ENCODE measurements around the gene FKBP1A. TPM values are rescaled to one million over a fixed set of nuclear protein-coding genes. Genes with fewer than 3 reads are reported as not detected.
A peak's percentile ranks its signal among the peaks of the same experiment; 100 is the strongest.

Gene FKBP1A
- total RNA-seq, 1 donor from 2014 or later, result 46.9 TPM

DNA sequence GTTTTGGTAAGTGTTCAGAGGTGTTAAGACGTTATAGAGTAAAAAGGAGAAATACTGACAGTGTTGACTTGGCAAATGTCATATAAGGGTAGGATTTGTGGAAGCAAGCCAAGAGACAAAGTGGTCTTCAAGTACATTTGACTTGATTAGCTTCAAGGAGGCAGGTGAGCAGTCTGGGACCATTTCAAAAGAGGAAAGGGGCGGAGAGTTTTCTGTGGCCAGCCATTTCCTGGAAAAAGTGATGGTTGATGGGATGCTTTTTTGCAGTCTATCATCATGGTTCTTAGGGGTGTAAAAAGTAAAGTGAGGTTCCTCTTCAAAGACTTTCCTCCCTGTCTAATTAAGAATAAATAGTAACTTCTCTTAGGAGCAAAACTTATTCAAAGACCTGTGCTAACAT lies 28.7 kb downstream of the FKBP1A start:
- FAIRE-seq (no peak), DNase-seq (ENCODE audit: low read depth) (no peak)
- peaks cover 6% of the 10 kb centered on the region for H3K36me3 ChIP-seq (ENCODE audit: control insufficient read depth, insufficient read depth, low read length)
- H3K27me3 ChIP-seq (ENCODE audit: control insufficient read depth, insufficient read depth, low read length), result no peaks in the 10 kb centered on the region
- TF ChIP-seq, protein P1, sequence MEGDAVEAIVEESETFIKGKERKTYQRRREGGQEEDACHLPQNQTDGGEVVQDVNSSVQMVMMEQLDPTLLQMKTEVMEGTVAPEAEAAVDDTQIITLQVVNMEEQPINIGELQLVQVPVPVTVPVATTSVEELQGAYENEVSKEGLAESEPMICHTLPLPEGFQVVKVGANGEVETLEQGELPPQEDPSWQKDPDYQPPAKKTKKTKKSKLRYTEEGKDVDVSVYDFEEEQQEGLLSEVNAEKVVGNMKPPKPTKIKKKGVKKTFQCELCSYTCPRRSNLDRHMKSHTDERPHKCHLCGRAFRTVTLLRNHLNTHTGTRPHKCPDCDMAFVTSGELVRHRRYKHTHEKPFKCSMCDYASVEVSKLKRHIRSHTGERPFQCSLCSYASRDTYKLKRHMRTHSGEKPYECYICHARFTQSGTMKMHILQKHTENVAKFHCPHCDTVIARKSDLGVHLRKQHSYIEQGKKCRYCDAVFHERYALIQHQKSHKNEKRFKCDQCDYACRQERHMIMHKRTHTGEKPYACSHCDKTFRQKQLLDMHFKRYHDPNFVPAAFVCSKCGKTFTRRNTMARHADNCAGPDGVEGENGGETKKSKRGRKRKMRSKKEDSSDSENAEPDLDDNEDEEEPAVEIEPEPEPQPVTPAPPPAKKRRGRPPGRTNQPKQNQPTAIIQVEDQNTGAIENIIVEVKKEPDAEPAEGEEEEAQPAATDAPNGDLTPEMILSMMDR (IDR thresholded peaks at IDR 0.05; ENCODE audit: insufficient read depth, low read length, severe bottlenecking), result no peak
- no peak overlapping the region for H3K4me3 ChIP-seq (ENCODE audit: low read depth, low read length)

DNA sequence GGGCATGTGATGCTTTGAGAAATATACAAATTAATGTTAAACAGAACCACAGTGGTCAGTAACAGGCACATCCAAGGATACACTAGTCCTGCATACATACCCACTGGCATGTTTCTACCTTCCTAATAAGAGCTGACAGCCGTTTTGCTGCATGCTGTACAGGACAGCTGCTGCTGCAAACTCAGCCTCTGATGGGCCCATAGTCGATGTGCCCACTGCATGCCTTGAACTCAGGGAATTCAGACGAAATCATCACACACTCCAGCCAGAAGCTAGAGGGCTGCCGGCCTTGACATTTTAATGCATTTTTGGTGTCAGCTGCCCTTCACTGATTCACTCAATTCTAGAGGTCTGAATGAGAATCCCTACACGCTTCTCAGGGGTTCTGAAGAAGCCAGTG lies 29.3 kb downstream of the FKBP1A start:
- H3K4me3 ChIP-seq (ENCODE audit: low read depth, low read length), result no peak overlapping the region
- TF ChIP-seq, protein P1 (IDR thresholded peaks at IDR 0.05; ENCODE audit: insufficient read depth, low read length, severe bottlenecking), result no peak
- peaks cover 6% of the 10 kb centered on the region for H3K36me3 ChIP-seq (ENCODE audit: control insufficient read depth, insufficient read depth, low read length)
- DNase-seq (ENCODE audit: low read depth) (no peak), FAIRE-seq (no peak)
- H3K27me3 ChIP-seq (ENCODE audit: control insufficient read depth, insufficient read depth, low read length), result no peaks in the 10 kb centered on the region

DNA sequence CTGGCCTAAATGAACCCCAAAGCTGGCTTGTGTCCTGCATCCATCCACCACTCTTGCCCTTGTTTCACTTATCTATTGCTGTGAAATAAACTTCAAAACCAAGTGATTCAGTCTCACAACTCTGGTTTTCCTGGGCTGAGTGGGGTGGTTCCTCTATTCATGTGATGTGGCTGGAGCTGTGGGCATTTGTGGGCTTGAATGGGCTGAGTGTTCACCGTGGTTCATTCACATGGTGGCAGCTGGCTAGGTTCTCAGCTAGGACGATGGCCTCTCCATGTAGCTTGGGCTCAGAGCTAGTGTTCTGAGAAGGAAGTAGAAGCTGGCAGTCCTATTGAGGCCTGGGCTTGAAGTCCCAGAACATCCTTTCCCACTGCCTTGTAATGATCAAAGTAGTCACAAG lies 30.4 kb downstream of the FKBP1A start:
- DNase-seq (ENCODE audit: low read depth) (no peak), FAIRE-seq (no peak)
- H3K4me3 ChIP-seq (ENCODE audit: low read depth, low read length), result no peak overlapping the region
- peaks cover 9% of the 10 kb centered on the region for H3K36me3 ChIP-seq (ENCODE audit: control insufficient read depth, insufficient read depth, low read length)
- TF ChIP-seq, protein P1 (IDR thresholded peaks at IDR 0.05; ENCODE audit: insufficient read depth, low read length, severe bottlenecking), result no peak
- H3K27me3 ChIP-seq (ENCODE audit: control insufficient read depth, insufficient read depth, low read length), result no peaks in the 10 kb centered on the region

DNA sequence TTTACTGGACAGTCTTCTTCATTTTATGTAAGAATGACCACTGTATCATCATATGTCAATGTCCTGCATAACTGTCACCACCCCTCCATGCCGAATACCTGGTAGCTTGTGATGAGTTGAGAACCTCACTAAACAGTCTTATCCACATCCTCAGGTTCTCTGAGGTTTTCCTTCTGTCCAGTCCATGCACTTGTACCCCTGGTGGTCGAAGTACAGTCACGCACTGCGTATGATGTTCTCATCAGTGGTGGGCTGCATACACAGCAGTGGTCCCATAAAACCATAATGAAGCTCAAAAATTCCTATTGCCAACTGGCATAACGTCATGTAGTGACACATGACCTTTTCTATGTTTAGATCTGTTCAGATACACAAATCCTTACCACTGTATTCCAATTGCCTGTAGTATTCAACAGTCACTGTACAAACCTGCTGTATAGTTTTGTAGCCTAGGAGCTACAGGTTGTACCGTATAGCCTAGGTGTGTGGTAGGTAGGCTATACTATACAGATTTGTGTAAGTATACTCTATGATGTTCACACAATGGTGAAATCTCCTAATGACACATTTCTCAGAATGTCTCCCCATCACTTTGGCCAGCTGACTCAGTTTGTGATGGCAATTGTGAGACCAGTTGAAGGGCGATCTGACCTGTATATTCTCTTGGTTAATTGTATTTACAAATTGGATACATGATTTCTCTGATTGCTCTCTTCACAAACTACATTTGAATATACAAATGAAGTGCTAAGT lies 32.6 kb downstream of the FKBP1A start:
- TF ChIP-seq, protein P1 (IDR thresholded peaks at IDR 0.05; ENCODE audit: insufficient read depth, low read length, severe bottlenecking), result no peak
- no peak for DNase-seq (ENCODE audit: low read depth)
- Histone ChIP-seq H3K4me3 (ENCODE audit: low read depth, low read length) (no peak overlapping the region), H3K27me3 (ENCODE audit: control insufficient read depth, insufficient read depth, low read length) (no peaks in the 10 kb centered on the region), H3K36me3 (ENCODE audit: control insufficient read depth, insufficient read depth, low read length) (peaks cover 9% of the 10 kb centered on the region)
- FAIRE-seq, result peak; percentile 23

DNA sequence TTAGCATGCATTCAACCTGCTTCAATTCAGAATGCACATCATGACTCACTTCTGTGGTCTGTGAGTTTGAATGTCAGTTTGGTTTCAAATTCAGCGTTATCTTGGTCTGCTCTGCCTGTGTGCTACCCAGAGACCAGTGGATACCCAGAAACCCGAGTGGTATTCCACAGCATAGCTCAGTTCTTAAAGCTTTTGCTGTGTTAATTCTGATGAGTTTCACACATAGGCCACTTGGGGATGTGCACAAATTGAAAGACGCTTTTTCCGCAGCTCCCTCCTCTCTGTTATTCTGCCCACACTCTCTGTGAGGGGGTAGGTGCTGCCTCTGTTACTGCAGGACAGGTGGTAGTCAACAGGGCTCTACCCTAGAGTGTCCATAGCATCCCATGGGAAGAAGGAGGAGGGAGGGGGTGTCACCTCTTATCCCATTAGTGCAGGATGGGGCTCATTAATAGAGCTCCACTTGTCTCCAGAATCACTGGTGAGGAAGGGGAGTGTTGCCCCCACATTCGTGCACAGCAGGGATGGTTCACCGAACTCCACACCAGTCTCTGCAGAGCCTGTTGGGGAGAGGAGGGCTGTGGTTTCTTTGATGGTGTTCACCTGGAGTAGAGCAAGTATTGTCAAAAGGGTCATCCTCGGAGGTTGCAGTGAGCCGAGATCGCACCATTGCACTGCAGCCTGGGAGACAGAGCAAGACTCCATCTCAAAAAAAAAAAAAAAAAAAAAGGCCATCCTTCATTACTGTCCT lies 34.8 kb downstream of the FKBP1A start:
- TF ChIP-seq, protein P1 (IDR thresholded peaks at IDR 0.05; ENCODE audit: insufficient read depth, low read length, severe bottlenecking), result no peak
- H3K27me3 ChIP-seq (ENCODE audit: control insufficient read depth, insufficient read depth, low read length), result no peaks in the 10 kb centered on the region
- H3K4me3 ChIP-seq (ENCODE audit: low read depth, low read length), result no peak overlapping the region
- H3K36me3 ChIP-seq (ENCODE audit: control insufficient read depth, insufficient read depth, low read length), result peaks cover 12% of the 10 kb centered on the region
- DNase-seq (ENCODE audit: low read depth), result no peak
- no peak for FAIRE-seq

Data from bronchial epithelial cell (primary cell).